LNCaP clone FGC (cell line): ENCODE results near the gene C14orf132.

ENCODE experiments used
- DNase-seq: peaks from one replicate; pipeline ENCODE4 v3.0.0-alpha.2; 2011; ENCODE audit warnings: low read depth
- H3K4me3 ChIP-seq: 2 replicates; pipeline ENCODE4 v1.5.1; 2011; ENCODE audit warnings: mild to moderate bottlenecking, low read depth, low read length, control low read depth
- TF ChIP-seq, protein P1 (sequence below): IDR thresholded peaks from 2 replicates; pipeline ENCODE4 v1.5.1; 2012; ENCODE audit warnings: mild to moderate bottlenecking; ENCODE audit not compliant: control insufficient read depth, insufficient read depth; ENCODE audit errors: extremely low read depth

The C14orf132 gene

GRCh38 chr14:96136371-96137005 lies 97.3 kb downstream of the C14orf132 start:
- DNase-seq, result no peak
- no peak overlapping the region for H3K4me3 ChIP-seq
- TF ChIP-seq, protein P1, sequence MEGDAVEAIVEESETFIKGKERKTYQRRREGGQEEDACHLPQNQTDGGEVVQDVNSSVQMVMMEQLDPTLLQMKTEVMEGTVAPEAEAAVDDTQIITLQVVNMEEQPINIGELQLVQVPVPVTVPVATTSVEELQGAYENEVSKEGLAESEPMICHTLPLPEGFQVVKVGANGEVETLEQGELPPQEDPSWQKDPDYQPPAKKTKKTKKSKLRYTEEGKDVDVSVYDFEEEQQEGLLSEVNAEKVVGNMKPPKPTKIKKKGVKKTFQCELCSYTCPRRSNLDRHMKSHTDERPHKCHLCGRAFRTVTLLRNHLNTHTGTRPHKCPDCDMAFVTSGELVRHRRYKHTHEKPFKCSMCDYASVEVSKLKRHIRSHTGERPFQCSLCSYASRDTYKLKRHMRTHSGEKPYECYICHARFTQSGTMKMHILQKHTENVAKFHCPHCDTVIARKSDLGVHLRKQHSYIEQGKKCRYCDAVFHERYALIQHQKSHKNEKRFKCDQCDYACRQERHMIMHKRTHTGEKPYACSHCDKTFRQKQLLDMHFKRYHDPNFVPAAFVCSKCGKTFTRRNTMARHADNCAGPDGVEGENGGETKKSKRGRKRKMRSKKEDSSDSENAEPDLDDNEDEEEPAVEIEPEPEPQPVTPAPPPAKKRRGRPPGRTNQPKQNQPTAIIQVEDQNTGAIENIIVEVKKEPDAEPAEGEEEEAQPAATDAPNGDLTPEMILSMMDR, result no peak

GRCh38 chr14:96138241-96138640 lies 99.1 kb downstream of the C14orf132 start:
- TF ChIP-seq, protein P1, result no peak
- no peak overlapping the region for H3K4me3 ChIP-seq
- DNase-seq, result no peak

DNA sequence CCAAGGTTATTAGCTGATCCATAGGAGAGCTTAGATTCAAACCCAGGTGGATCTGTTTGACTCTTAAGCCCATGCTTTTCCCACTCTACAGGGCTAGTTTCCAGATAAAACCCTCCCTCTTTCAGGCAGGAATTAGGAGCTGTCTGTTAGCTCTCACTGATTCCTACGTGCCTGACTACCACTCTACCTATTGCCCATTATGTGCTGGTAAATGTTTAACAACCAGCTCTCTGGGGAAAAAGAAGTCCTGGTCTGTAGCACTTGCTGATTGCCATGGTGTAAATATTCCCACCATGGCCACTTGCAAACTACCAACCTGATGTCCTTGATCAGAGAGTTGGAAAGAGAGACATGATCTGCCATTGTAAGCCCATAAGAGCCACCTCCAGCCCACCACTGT lies 100.0 kb downstream of the C14orf132 start:
- no peak for DNase-seq
- H3K4me3 ChIP-seq, result no peak overlapping the region
- TF ChIP-seq, protein P1, result no peak

- DNase-seq, result no peak
- TF ChIP-seq, protein P1, result no peak
- H3K4me3 ChIP-seq, result no peak overlapping the region
Observed at GRCh38 chr14:96139879-96140278, 100.7 kb downstream of the C14orf132 start.

DNA sequence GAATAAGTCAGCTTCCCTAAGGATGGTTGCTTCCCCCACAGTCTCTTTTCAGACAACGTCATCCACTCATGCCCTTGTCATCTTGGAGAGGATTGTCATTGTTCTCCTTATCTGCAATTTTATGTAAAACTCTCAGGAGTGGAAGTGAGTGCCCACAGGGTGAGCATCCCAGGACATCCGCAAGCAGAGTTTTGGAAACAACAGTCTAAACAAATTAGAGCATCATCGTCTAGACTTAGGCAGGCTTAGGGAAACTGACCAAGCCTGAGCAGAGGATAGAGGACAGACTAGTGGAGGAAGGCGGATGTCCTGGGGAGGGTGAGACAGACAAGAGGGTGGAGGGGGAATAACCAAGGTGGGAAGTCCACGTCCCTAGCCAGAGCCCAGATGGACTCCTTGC lies 101.8 kb downstream of the C14orf132 start:
- H3K4me3 ChIP-seq, result no peak overlapping the region
- TF ChIP-seq, protein P1, result no peak
- no peak for DNase-seq
